ENCODE measurements around the gene ANAPC10.
"Not testable (repeated sequence)": the region's sequence is repeated elsewhere in the genome, so short reads cannot be mapped to it uniquely, and the experiment has no call there.

The ANAPC10 gene

GRCh38 chr4:145097821-145098674, at the start of gene ANAPC10, which contains the start of gene ABCE1:
Gene ANAPC10, minus strand, starts transcription at chr4:145098196. Its CDS starts 2,097 bp downstream, at chr4:145096099.
Gene ABCE1, plus strand, starts transcription at chr4:145098311. Its CDS starts 6,102 bp downstream, at chr4:145104413.
- peaks cover 28% of the 10 kb centered on the region for H3K36me3 Mint-ChIP-seq
- H3K9me3 Mint-ChIP-seq = peaks cover 7% of the 10 kb centered on the region
- CTCF ChIA-PET = interaction anchor here (1.0 to 2.0 kb wide), 3 partner anchors 28 to 83 kb away, joined by 3 to 8 read pairs (median 3); no protein-coding TSS in a partner anchor
- peak within 1 kb of the TSS; percentile 98 for H3K27ac Mint-ChIP-seq
- H3K4me3 Mint-ChIP-seq = peak within 1 kb of the TSS; percentile 94
- no peaks in the 10 kb centered on the region for H3K27me3 Mint-ChIP-seq
- peaks cover 37% of the 10 kb centered on the region for H3K4me1 Mint-ChIP-seq
- DNase-seq = peak; percentile 98

GRCh38 chr4:145136219-145136618, 38.2 kb upstream of the ANAPC10 start:
- H3K36me3 Mint-ChIP-seq = peaks cover 51% of the 10 kb centered on the region
- DNase-seq, CTCF ChIA-PET, H3K4me3 Mint-ChIP-seq, H3K9me3 Mint-ChIP-seq, H3K27me3 Mint-ChIP-seq: not testable (repeated sequence)
- peaks cover 56% of the 10 kb centered on the region for H3K4me1 Mint-ChIP-seq
- peak overlapping the region; percentile 66 for H3K27ac Mint-ChIP-seq

- Mint-ChIP-seq H3K4me1 (peaks cover 75% of the 10 kb centered on the region), H3K36me3 (peaks cover 53% of the 10 kb centered on the region), H3K27ac (peak overlapping the region; percentile 7), H3K9me3 (no peaks in the 10 kb centered on the region), H3K27me3 (no peaks in the 10 kb centered on the region), H3K4me3 (no peak overlapping the region)
- CTCF ChIA-PET = interaction anchor here (1.0 to 1.2 kb wide), 3 partner anchors 14 to 45 kb away, joined by 3 to 4 read pairs (median 3); no protein-coding TSS in a partner anchor
- DNase-seq = no peak
These were observed 34.6 kb upstream of the ANAPC10 start for GRCh38 chr4:145132511-145133098.

- CTCF ChIA-PET = interaction anchor here (1.0 to 1.1 kb wide), 2 partner anchors 14 to 33 kb away, joined by 3 to 4 read pairs; no protein-coding TSS in a partner anchor
- H3K27ac Mint-ChIP-seq = no peak overlapping the region
- H3K4me1 Mint-ChIP-seq = peaks cover 74% of the 10 kb centered on the region
- H3K4me3 Mint-ChIP-seq = no peak overlapping the region
- no peaks in the 10 kb centered on the region for H3K27me3 Mint-ChIP-seq
- no peaks in the 10 kb centered on the region for H3K9me3 Mint-ChIP-seq
- peaks cover 54% of the 10 kb centered on the region for H3K36me3 Mint-ChIP-seq
- no peak for DNase-seq
These were observed 33.9 kb upstream of the ANAPC10 start for GRCh38 chr4:145131848-145132247.

- Mint-ChIP-seq H3K27me3 (no peaks in the 10 kb centered on the region), H3K4me3 (peak overlapping the region; percentile 19), H3K27ac (peak overlapping the region; percentile 86), H3K36me3 (peaks cover 63% of the 10 kb centered on the region), H3K4me1 (peaks cover 76% of the 10 kb centered on the region), H3K9me3 (no peaks in the 10 kb centered on the region)
- CTCF ChIA-PET = no interaction called here
- DNase-seq = no peak
These were observed 32.9 kb upstream of the ANAPC10 start for GRCh38 chr4:145130788-145131399.

- Mint-ChIP-seq H3K27ac (peak overlapping the region; percentile 86), H3K4me3 (no peak overlapping the region), H3K27me3 (no peaks in the 10 kb centered on the region), H3K4me1 (peaks cover 75% of the 10 kb centered on the region), H3K9me3 (no peaks in the 10 kb centered on the region), H3K36me3 (peaks cover 66% of the 10 kb centered on the region)
- CTCF ChIA-PET = no interaction called here
- no peak for DNase-seq
These were observed 32.1 kb upstream of the ANAPC10 start for GRCh38 chr4:145130130-145130529.

- no peak for DNase-seq
- H3K9me3 Mint-ChIP-seq = no peaks in the 10 kb centered on the region
- H3K36me3 Mint-ChIP-seq = peaks cover 67% of the 10 kb centered on the region
- H3K4me1 Mint-ChIP-seq = peaks cover 39% of the 10 kb centered on the region
- H3K27ac Mint-ChIP-seq = peak overlapping the region; percentile 96
- H3K27me3 Mint-ChIP-seq = no peaks in the 10 kb centered on the region
- no peak overlapping the region for H3K4me3 Mint-ChIP-seq
- CTCF ChIA-PET = interaction anchor here (1.3 kb wide), 1 partner anchor 27 kb away, joined by 3 read pairs; the partner anchor contains the start of genes ABCE1 and ANAPC10
These were observed 27.4 kb upstream of the ANAPC10 start for GRCh38 chr4:145125396-145125795.

- CTCF ChIA-PET = no interaction called here
- H3K27ac Mint-ChIP-seq = no peak overlapping the region
These were observed 10.1 kb upstream of the ANAPC10 start for GRCh38 chr4:145108128-145108527.

GRCh38 chr4:145107126-145107525, 9.1 kb upstream of the ANAPC10 start:
- Mint-ChIP-seq H3K27me3 (no peaks in the 10 kb centered on the region), H3K36me3 (peaks cover 35% of the 10 kb centered on the region), H3K9me3 (no peaks in the 10 kb centered on the region), H3K27ac (no peak overlapping the region), H3K4me1 (peaks cover 3% of the 10 kb centered on the region), H3K4me3 (no peak overlapping the region)
- CTCF ChIA-PET = no interaction called here
- DNase-seq = no peak

More at GRCh38 chr4:145108128-145108527, 10.1 kb upstream of the ANAPC10 start:
- H3K27me3 Mint-ChIP-seq = no peaks in the 10 kb centered on the region
- peaks cover 3% of the 10 kb centered on the region for H3K4me1 Mint-ChIP-seq
- H3K4me3 Mint-ChIP-seq = no peak overlapping the region
- H3K36me3 Mint-ChIP-seq = peaks cover 45% of the 10 kb centered on the region
- no peak for DNase-seq
- H3K9me3 Mint-ChIP-seq = no peaks in the 10 kb centered on the region

- Mint-ChIP-seq H3K4me1 (peaks cover 18% of the 10 kb centered on the region), H3K36me3 (peaks cover 22% of the 10 kb centered on the region), H3K9me3 (no peaks in the 10 kb centered on the region), H3K27ac (no peak overlapping the region), H3K4me3 (no peak overlapping the region), H3K27me3 (no peaks in the 10 kb centered on the region)
- DNase-seq = no peak
- CTCF ChIA-PET = interaction anchor here (1.1 kb wide), 1 partner anchor 13 kb away, joined by 6 read pairs; no protein-coding TSS in a partner anchor
These were observed 5.5 kb upstream of the ANAPC10 start for GRCh38 chr4:145103496-145103895.

GRCh38 chr4:145102619-145103018, 4.6 kb upstream of the ANAPC10 start:
- H3K4me1 Mint-ChIP-seq = peaks cover 18% of the 10 kb centered on the region
- DNase-seq = no peak
- H3K36me3 Mint-ChIP-seq = peaks cover 17% of the 10 kb centered on the region

GRCh38 chr4:145101091-145101490, 3.1 kb upstream of the ANAPC10 start:
- H3K27me3 Mint-ChIP-seq = no peaks in the 10 kb centered on the region
- no peak overlapping the region for H3K4me3 Mint-ChIP-seq
- no peak overlapping the region for H3K27ac Mint-ChIP-seq
- peaks cover 8% of the 10 kb centered on the region for H3K36me3 Mint-ChIP-seq
- H3K9me3 Mint-ChIP-seq = no peaks in the 10 kb centered on the region
- no peak for DNase-seq
- CTCF ChIA-PET = interaction anchor here (1.2 kb wide), 1 partner anchor 94 kb away, joined by 3 read pairs; no protein-coding TSS in a partner anchor
- peaks cover 28% of the 10 kb centered on the region for H3K4me1 Mint-ChIP-seq

More at GRCh38 chr4:145102619-145103018, 4.6 kb upstream of the ANAPC10 start:
- no peaks in the 10 kb centered on the region for H3K27me3 Mint-ChIP-seq
- no peak overlapping the region for H3K27ac Mint-ChIP-seq
- CTCF ChIA-PET = interaction anchor here (1.1 kb wide), 1 partner anchor 13 kb away, joined by 6 read pairs; no protein-coding TSS in a partner anchor
- no peaks in the 10 kb centered on the region for H3K9me3 Mint-ChIP-seq
- H3K4me3 Mint-ChIP-seq = no peak overlapping the region

GRCh38 chr4:145099653-145100052, 1.7 kb upstream of the ANAPC10 start:
- no peak for DNase-seq
- peak overlapping the region; percentile 94 for H3K4me3 Mint-ChIP-seq
- H3K27me3 Mint-ChIP-seq = no peaks in the 10 kb centered on the region
- peaks cover 14% of the 10 kb centered on the region for H3K36me3 Mint-ChIP-seq
- peak overlapping the region; percentile 98 for H3K27ac Mint-ChIP-seq
- no peaks in the 10 kb centered on the region for H3K9me3 Mint-ChIP-seq
- CTCF ChIA-PET = interaction anchor here (1.3 kb wide), 1 partner anchor 33 kb away, joined by 4 read pairs; no protein-coding TSS in a partner anchor
- H3K4me1 Mint-ChIP-seq = peaks cover 35% of the 10 kb centered on the region

- peaks cover 3% of the 10 kb centered on the region for H3K9me3 Mint-ChIP-seq
- CTCF ChIA-PET = interaction anchor here (1.1 to 2.0 kb wide), 3 partner anchors 34 to 83 kb away, joined by 3 to 8 read pairs (median 4); no protein-coding TSS in a partner anchor
- H3K27me3 Mint-ChIP-seq = no peaks in the 10 kb centered on the region
- H3K36me3 Mint-ChIP-seq = peaks cover 22% of the 10 kb centered on the region
- peak overlapping the region; percentile 94 for H3K4me3 Mint-ChIP-seq
- peak overlapping the region; percentile 98 for H3K27ac Mint-ChIP-seq
- peak; percentile 57 for DNase-seq
- peaks cover 39% of the 10 kb centered on the region for H3K4me1 Mint-ChIP-seq
These were observed 660 bp upstream of the ANAPC10 start for GRCh38 chr4:145098675-145099037.

Data from activated naive CD4-positive, alpha-beta T cell treated with anti-CD3 and anti-CD28 coated beads, Interleukin-2, amount 10 ng/mL, durations not matched to agents 7 days and 5 days (primary cell).